ENCODE data around the gene SPG7.
A peak's percentile ranks its signal among the peaks of the same experiment; 100 is the strongest.
"Not testable (repeated sequence)": the region's sequence is repeated elsewhere in the genome, so short reads cannot be mapped to it uniquely, and the experiment has no call there.

SPG7 gene

DNA sequence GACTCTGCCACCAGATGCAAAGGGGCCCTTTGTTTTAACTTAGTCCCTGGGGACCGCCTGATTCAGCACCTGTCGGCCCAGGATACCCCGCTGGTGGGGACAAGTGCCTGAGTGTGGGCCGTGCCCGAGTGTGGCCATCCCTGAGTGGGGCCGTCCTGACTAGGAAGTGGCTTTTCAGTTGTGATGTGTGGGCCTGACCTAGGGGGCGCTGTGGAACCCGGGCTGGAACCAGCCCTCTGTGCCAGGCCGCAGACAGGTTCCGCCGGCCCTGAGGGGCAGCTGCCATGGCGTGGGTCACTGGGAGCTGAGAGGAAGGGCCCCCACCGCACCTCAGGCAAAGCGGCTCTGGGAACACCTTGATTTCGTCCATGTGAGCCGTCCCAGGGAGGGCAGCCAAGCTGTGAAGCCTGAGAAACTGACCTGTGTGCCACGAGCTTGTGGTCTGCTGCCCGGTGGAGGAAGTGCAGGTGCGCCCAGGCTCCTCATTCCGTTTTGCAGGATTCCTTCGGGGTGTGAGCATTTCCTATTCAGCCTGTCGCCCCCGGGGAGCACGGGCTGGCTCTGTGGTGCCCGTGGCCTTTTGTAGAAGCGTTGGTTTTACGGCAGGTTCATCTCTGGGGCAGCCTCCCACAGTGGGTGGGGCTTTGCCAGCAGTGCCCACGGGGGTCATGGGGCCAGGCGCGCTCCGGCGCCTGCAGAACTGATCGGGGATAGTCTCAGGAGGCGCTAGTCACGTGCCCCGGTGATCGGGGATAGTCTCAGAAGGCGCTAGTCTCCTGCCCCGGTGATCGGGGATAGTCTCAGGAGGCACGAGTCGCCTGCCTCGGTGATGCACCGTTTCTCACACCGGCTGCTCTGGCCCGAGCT lies 57.5 kb downstream of the SPG7 start:
- H3K4me3 ChIP-seq (replicated peaks; ENCODE audit: low read depth, low read length), result no peak overlapping the region
- peaks cover 29% of the 10 kb centered on the region for H3K36me3 ChIP-seq (ENCODE audit: control insufficient read depth, insufficient read depth, low read length)
- DNase-seq (ENCODE audit: extremely low read depth, insufficient read length), result peak; percentile 75
- H3K27me3 ChIP-seq (replicated peaks; ENCODE audit: control insufficient read depth, insufficient read depth, low read length), result no peaks in the 10 kb centered on the region
- TF ChIP-seq, protein P1, sequence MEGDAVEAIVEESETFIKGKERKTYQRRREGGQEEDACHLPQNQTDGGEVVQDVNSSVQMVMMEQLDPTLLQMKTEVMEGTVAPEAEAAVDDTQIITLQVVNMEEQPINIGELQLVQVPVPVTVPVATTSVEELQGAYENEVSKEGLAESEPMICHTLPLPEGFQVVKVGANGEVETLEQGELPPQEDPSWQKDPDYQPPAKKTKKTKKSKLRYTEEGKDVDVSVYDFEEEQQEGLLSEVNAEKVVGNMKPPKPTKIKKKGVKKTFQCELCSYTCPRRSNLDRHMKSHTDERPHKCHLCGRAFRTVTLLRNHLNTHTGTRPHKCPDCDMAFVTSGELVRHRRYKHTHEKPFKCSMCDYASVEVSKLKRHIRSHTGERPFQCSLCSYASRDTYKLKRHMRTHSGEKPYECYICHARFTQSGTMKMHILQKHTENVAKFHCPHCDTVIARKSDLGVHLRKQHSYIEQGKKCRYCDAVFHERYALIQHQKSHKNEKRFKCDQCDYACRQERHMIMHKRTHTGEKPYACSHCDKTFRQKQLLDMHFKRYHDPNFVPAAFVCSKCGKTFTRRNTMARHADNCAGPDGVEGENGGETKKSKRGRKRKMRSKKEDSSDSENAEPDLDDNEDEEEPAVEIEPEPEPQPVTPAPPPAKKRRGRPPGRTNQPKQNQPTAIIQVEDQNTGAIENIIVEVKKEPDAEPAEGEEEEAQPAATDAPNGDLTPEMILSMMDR (IDR thresholded peaks at IDR 0.05; ENCODE audit: insufficient read depth, low read length, poor library complexity, severe bottlenecking), result peak; percentile 78

DNA sequence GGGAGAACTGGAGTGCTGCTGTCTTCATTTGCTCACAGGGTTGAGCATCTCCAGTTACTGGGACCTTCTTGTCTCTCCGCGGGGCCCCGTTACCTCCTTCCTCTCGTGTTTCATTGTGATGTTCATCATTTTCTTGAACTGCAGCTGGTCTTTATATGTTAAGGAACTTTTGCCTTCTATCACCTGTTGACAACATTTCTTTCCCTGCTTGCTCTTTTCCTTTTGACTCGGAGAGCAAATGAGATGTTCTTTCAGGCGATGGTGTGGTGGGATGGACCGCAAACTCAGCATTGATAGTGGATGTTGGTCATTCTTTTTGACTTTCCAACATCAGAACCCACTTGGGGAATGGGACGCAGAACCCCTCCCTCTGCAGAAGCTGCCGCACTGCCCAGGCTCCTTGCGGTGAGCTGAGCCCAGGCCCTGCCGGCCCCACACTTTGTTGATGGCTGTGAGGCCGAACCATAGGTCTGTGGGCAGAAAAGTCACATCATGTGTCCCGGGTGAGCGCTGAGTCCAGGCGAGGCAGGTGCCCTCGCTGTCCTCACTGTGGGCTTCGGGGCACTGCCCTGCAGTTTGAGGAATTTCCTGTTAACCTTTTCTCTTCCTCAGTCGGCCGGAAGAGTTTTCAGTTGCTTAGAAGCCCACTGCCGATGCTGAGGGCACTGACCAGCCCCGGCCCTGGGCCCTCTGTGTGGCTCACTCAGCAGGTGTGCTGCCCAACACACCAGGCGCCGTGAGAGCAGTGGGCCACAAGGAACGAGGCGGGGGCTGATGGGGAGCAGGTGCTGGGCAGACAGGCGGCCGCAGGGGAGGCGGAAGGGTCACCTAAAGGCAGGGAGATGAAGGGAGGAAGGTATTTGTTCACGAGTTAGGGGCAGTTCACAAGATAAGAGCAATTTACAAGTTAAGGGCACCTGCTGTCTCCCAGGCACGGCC lies 59.7 kb downstream of the SPG7 start:
- Histone ChIP-seq H3K27me3 (replicated peaks; ENCODE audit: control insufficient read depth, insufficient read depth, low read length) (no peaks in the 10 kb centered on the region), H3K36me3 (ENCODE audit: control insufficient read depth, insufficient read depth, low read length) (peaks cover 16% of the 10 kb centered on the region), H3K4me3 (replicated peaks; ENCODE audit: low read depth, low read length) (no peak overlapping the region)
- TF ChIP-seq, protein P1 (IDR thresholded peaks at IDR 0.05; ENCODE audit: insufficient read depth, low read length, poor library complexity, severe bottlenecking), result no peak
- no peak for DNase-seq (ENCODE audit: extremely low read depth, insufficient read length)

DNA sequence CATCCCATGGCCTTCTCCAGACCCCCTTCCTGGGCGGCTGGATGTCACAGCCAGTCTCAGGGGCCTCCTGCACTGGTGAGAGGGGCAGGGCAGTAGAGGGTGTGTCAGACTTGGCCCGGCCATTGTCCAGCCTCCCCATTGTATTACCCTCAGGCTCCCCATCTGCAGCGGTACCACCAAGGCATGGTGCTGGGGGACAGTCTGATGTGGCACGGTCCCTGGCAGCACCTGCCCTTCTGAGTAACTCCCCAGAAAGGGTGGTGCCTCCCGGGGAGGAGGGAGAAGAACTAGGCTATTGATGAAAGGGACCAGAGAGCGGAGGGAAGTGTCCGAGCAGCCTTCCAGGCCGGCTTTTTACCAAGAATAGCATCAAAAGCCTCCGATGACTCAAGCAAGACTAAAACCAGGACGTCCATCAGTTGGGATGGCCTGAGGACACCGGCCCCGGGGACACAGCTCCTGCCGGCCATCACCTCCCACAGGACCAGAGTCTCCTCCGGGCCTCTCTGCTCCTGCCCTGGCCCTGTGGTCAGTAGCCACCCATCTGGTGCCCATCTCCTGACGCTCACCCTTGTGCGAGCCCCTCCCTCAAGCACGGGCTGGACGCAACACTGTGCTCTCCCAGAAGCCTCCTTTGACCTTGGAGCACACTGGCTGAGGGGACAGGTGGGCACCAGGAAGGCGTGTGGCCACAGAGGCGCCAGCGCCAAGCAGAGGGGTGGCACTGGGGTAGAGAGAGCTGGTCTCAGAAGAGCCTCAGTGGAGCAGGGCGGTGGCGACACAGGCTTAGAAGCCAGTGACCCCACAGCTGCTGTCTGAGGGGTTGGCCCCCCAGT lies 61.5 kb downstream of the SPG7 start:
- H3K36me3 ChIP-seq (ENCODE audit: control insufficient read depth, insufficient read depth, low read length), result peaks cover 1% of the 10 kb centered on the region; the same call in 1 of the 2 replicates
- H3K27me3 ChIP-seq (replicated peaks; ENCODE audit: control insufficient read depth, insufficient read depth, low read length), result no peaks in the 10 kb centered on the region
- no peak for DNase-seq (ENCODE audit: extremely low read depth, insufficient read length)
- TF ChIP-seq, protein P1 (IDR thresholded peaks at IDR 0.05; ENCODE audit: insufficient read depth, low read length, poor library complexity, severe bottlenecking), result no peak
- no peak overlapping the region for H3K4me3 ChIP-seq (replicated peaks; ENCODE audit: low read depth, low read length)

DNA sequence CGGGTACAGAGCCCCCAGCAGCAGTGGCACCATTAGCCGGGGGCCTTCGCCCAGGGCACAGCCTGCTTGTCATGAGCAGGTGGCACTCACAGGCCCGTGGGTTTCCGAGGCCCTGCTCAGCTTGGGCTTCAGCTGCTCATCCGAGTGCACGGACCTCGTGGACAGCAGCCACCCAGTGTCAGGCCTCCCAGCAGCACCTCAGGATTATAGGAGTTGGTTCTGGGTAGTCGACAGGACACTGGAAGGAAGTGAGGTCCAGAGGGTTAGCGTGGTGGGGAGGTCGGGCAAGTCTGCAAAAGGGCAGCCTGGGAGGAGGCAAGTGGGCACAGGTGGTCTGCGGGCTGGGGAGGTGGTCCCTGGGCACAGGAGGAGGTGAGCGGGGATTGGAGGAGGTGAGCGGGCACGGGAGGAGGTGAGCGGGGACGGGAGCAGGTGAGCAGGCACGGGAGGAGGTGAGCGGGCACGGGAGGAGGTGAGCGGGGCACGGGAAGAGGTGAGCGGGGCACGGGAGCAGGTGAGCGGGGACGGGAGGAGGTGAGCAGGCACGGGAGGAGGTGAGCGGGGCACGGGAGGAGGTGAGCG lies 62.2 kb downstream of the SPG7 start:
- TF ChIP-seq, protein P1 (IDR thresholded peaks at IDR 0.05; ENCODE audit: insufficient read depth, low read length, poor library complexity, severe bottlenecking), result no peak
- Histone ChIP-seq H3K27me3 (replicated peaks; ENCODE audit: control insufficient read depth, insufficient read depth, low read length) (no peaks in the 10 kb centered on the region), H3K36me3 (ENCODE audit: control insufficient read depth, insufficient read depth, low read length) (no peaks in the 10 kb centered on the region), H3K4me3 (replicated peaks; ENCODE audit: low read depth, low read length) (no peak overlapping the region)
- DNase-seq (ENCODE audit: extremely low read depth, insufficient read length), result no peak

DNA sequence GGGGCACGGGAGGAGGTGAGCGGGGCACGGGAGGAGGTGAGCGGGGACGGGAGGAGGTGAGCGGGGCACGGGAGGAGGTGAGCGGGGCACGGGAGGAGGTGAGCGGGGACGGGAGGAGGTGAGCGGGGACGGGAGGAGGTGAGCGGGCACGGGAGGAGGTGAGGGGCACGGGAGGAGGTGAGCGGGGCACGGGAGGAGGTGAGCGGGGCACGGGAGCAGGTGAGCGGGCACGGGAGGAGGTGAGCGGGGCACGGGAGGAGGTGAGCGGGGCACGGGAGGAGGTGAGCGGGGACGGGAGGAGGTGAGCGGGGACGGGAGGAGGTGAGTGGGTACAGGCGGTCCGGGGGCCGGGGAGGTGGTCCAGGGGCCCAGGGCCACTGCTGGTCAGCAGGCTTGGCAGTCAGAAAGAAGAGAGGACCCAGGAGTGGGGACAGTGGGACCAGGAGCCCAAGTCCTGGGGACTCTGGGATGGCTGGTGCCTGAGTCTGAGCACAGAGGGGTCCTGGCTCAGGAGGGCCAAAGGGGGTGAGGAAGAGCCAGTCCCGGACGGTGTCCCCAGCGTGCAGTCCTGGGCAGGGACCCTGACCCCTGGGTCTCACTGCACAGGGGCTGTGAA lies 62.9 kb downstream of the SPG7 start:
- not testable (repeated sequence) for H3K27me3 ChIP-seq (replicated peaks; ENCODE audit: control insufficient read depth, insufficient read depth, low read length); DNase-seq (ENCODE audit: extremely low read depth, insufficient read length); H3K36me3 ChIP-seq (ENCODE audit: control insufficient read depth, insufficient read depth, low read length); H3K4me3 ChIP-seq (replicated peaks; ENCODE audit: low read depth, low read length)
